ENCODE measurements around the gene RPLP1.

DNA sequence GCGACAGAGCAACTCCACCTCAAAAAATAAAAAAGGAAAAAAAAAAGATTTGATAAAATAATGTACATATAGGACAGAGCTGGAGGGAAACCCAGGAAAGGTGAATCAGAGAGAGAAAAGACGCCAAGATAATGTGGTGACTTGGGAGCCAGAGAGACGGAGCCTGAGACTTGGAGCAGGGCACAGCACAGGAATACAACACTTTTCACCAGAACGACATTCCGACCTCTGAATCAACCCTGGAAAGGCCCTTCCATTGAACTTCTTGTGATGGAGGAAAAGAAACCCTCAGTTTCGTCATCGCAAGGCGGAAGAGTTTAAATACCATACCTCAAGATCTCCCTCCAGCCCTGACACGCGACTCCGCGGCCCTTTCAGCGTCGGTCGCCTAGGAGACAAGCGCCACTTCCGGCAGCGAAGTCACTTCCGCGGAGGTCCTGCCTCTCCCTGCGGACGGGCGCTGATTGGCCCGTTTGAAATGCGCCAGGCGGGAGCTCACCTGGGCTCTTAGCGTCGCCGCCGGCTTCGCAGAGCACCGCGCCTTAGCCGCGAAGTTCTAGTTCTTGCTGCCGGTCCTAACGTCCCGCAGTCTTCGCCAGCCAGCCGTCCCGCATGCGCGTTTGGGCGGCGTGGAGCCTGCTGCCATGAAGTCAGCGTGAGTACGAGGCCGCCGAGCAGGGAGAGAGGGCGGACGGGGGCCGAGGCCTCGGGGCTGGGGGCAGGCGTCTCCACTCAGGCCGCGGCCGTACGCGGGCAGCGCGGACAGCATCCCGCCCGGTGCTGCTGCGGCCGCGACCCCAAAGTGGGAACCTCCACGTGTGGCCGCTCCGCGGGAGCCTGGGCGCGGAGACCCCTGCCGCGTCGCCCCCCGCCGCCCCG lies 38.6 kb upstream of the RPLP1 start, which contains the start of gene KIF23:
- TF ChIP-seq POLR2A (IDR thresholded peaks at IDR 0.05) = no peak
- TF ChIP-seq, protein P1, sequence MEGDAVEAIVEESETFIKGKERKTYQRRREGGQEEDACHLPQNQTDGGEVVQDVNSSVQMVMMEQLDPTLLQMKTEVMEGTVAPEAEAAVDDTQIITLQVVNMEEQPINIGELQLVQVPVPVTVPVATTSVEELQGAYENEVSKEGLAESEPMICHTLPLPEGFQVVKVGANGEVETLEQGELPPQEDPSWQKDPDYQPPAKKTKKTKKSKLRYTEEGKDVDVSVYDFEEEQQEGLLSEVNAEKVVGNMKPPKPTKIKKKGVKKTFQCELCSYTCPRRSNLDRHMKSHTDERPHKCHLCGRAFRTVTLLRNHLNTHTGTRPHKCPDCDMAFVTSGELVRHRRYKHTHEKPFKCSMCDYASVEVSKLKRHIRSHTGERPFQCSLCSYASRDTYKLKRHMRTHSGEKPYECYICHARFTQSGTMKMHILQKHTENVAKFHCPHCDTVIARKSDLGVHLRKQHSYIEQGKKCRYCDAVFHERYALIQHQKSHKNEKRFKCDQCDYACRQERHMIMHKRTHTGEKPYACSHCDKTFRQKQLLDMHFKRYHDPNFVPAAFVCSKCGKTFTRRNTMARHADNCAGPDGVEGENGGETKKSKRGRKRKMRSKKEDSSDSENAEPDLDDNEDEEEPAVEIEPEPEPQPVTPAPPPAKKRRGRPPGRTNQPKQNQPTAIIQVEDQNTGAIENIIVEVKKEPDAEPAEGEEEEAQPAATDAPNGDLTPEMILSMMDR (IDR thresholded peaks at IDR 0.05) = no peak

All from lower leg skin (tissue), 3 donors.